ENCODE results near the gene EHMT1.

Gene EHMT1

GRCh38 chr9:137755261-137755927 lies 136.6 kb downstream of the EHMT1 start:
- DNase-seq (ENCODE audit: insufficient read length) (no peak), FAIRE-seq (no peak)
- TF ChIP-seq POLR2AphosphoS5 (IDR thresholded peaks at IDR 0.05; ENCODE audit: low read depth, low read length) (no peak), TAF1 (IDR thresholded peaks at IDR 0.05; ENCODE audit: borderline replicate concordance, low read depth, low read length) (no peak), POLR2A (IDR thresholded peaks at IDR 0.05; ENCODE audit: low read depth, low read length) (no peak)

GRCh38 chr9:137756045-137756744 lies 137.4 kb downstream of the EHMT1 start:
- TF ChIP-seq POLR2AphosphoS5 (IDR thresholded peaks at IDR 0.05; ENCODE audit: low read depth, low read length) (no peak), POLR2A (IDR thresholded peaks at IDR 0.05; ENCODE audit: low read depth, low read length) (no peak), TAF1 (IDR thresholded peaks at IDR 0.05; ENCODE audit: borderline replicate concordance, low read depth, low read length) (no peak)
- no peak for DNase-seq (ENCODE audit: insufficient read length)
- no peak for FAIRE-seq

- DNase-seq (ENCODE audit: insufficient read length) (no peak), FAIRE-seq (no peak)
- no peak for TF ChIP-seq POLR2A (IDR thresholded peaks at IDR 0.05; ENCODE audit: low read depth, low read length)
- TF ChIP-seq TAF1 (IDR thresholded peaks at IDR 0.05; ENCODE audit: borderline replicate concordance, low read depth, low read length): no peak
- no peak for TF ChIP-seq POLR2AphosphoS5 (IDR thresholded peaks at IDR 0.05; ENCODE audit: low read depth, low read length)
These were observed 138.3 kb downstream of the EHMT1 start for GRCh38 chr9:137757139-137757538.

GRCh38 chr9:137757613-137758029 lies 138.8 kb downstream of the EHMT1 start:
- TF ChIP-seq POLR2AphosphoS5 (IDR thresholded peaks at IDR 0.05; ENCODE audit: low read depth, low read length) (no peak), POLR2A (IDR thresholded peaks at IDR 0.05; ENCODE audit: low read depth, low read length) (no peak), TAF1 (IDR thresholded peaks at IDR 0.05; ENCODE audit: borderline replicate concordance, low read depth, low read length) (no peak)
- no peak for DNase-seq (ENCODE audit: insufficient read length)
- no peak for FAIRE-seq

DNA sequence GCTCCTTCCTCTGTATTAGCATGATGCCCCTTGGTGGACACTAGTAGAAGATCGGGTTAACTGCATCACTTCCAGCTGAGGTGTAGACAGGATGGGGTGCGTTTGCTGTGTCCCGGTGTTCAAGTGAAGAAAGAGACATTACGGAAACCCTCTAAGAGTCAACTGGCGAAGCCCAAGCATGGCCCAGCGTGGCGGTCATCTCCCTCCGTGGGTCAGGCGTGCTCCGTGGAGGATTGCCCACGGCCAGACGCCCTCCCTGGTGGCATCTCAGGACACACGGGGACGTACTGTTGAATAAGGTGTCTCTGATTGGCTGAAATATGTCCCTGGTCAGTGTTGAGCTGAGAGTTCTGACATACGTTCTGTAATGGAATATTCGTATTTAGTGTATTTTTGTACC lies 139.3 kb downstream of the EHMT1 start:
- TF ChIP-seq POLR2A (IDR thresholded peaks at IDR 0.05; ENCODE audit: low read depth, low read length) (no peak), POLR2AphosphoS5 (IDR thresholded peaks at IDR 0.05; ENCODE audit: low read depth, low read length) (no peak), TAF1 (IDR thresholded peaks at IDR 0.05; ENCODE audit: borderline replicate concordance, low read depth, low read length) (no peak)
- DNase-seq (ENCODE audit: insufficient read length) (no peak), FAIRE-seq (no peak)

GRCh38 chr9:137759117-137759516 lies 140.3 kb downstream of the EHMT1 start:
- FAIRE-seq (peak; percentile 78), DNase-seq (ENCODE audit: insufficient read length) (no peak)
- TF ChIP-seq POLR2AphosphoS5 (IDR thresholded peaks at IDR 0.05; ENCODE audit: low read depth, low read length) (no peak), TAF1 (IDR thresholded peaks at IDR 0.05; ENCODE audit: borderline replicate concordance, low read depth, low read length) (no peak), POLR2A (IDR thresholded peaks at IDR 0.05; ENCODE audit: low read depth, low read length) (no peak)

DNA sequence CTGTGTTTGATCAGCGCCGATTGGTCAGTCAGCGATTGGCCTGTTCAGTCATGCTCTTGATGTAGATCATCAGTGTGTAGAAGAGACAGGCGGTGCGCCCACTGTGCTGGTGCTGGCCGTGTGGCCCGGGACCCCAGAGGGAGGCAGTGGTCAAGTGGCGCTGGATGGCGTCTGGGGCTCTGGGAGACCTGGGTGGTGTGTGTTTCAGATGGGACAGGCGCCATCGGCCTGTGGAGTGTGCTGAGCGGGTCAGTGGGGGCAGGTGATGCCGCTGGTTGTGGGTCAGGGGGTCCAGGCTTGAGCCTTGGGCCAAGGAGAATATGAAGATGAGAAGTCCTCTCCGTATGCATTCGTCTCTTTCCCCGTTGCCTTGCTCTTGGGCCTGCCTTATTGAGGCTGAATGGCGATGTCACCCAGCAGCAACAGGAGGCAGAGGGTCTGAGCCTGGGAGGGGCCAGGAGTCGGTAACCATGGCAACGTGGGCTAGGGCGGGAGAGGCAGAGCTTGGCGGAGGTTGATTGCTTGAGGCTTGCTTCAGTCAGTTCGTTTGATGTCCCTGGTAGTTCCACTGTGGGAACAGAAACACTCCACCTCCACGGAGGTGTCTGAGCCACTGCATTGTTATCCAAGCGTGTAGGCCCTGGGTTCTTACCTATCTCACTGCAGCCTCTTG lies 141.0 kb downstream of the EHMT1 start:
- no peak for TF ChIP-seq POLR2A (IDR thresholded peaks at IDR 0.05; ENCODE audit: low read depth, low read length)
- no peak for TF ChIP-seq TAF1 (IDR thresholded peaks at IDR 0.05; ENCODE audit: borderline replicate concordance, low read depth, low read length)
- no peak for TF ChIP-seq POLR2AphosphoS5 (IDR thresholded peaks at IDR 0.05; ENCODE audit: low read depth, low read length)
- peak; percentile 17 for FAIRE-seq

DNA sequence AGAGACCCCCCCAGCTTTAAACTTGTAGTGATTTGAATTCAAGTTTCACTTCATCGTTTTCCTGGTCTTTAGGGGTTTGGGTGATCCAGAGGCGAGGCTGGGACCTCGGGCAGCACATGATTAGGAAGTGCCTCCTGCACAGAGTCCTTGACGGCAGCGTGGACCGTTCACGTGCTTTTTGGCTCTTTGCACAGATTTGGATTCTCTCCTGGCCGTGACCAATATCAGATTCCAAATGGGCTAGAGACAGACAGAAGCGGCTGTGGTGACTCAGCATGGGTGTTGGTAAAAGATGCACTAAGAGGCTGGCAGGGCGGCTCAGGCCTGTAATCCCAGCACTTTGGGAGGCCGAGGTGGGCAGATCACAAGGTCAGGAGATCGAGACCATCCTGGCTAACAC lies 141.6 kb downstream of the EHMT1 start:
- no peak for TF ChIP-seq POLR2AphosphoS5 (IDR thresholded peaks at IDR 0.05; ENCODE audit: low read depth, low read length)
- TF ChIP-seq TAF1 (IDR thresholded peaks at IDR 0.05; ENCODE audit: borderline replicate concordance, low read depth, low read length): no peak
- TF ChIP-seq POLR2A (IDR thresholded peaks at IDR 0.05; ENCODE audit: low read depth, low read length): no peak
- DNase-seq (ENCODE audit: insufficient read length) (no peak), FAIRE-seq (no peak)

More for the DNA sequence above, 141.0 kb downstream of the EHMT1 start:
- DNase-seq (ENCODE audit: insufficient read length): no peak

- DNase-seq (ENCODE audit: insufficient read length): no peak
- FAIRE-seq: peak; percentile 56
These were observed 142.2 kb downstream of the EHMT1 start for GRCh38 chr9:137761032-137761431.

GRCh38 chr9:137761793-137762192 lies 143.0 kb downstream of the EHMT1 start:
- TF ChIP-seq TAF1 (IDR thresholded peaks at IDR 0.05; ENCODE audit: borderline replicate concordance, low read depth, low read length) (no peak), POLR2A (IDR thresholded peaks at IDR 0.05; ENCODE audit: low read depth, low read length) (no peak), POLR2AphosphoS5 (IDR thresholded peaks at IDR 0.05; ENCODE audit: low read depth, low read length) (no peak)
- DNase-seq (ENCODE audit: insufficient read length): no peak
- FAIRE-seq: no peak

More at GRCh38 chr9:137761032-137761431, 142.2 kb downstream of the EHMT1 start:
- TF ChIP-seq POLR2A (IDR thresholded peaks at IDR 0.05; ENCODE audit: low read depth, low read length) (no peak), POLR2AphosphoS5 (IDR thresholded peaks at IDR 0.05; ENCODE audit: low read depth, low read length) (no peak), TAF1 (IDR thresholded peaks at IDR 0.05; ENCODE audit: borderline replicate concordance, low read depth, low read length) (no peak)

GRCh38 chr9:137762414-137763061 lies 143.7 kb downstream of the EHMT1 start:
- peak; percentile 95 for FAIRE-seq
- peak; percentile 28; the same call in 1 of the 2 replicates for TF ChIP-seq POLR2A (IDR thresholded peaks at IDR 0.05; ENCODE audit: low read depth, low read length)
- no peak for TF ChIP-seq TAF1 (IDR thresholded peaks at IDR 0.05; ENCODE audit: borderline replicate concordance, low read depth, low read length)
- peak; percentile 35 for TF ChIP-seq POLR2AphosphoS5 (IDR thresholded peaks at IDR 0.05; ENCODE audit: low read depth, low read length)
- peak; percentile 72 for DNase-seq (ENCODE audit: insufficient read length)
